Activated CD4-positive, alpha-beta memory T cell treated with anti-CD3 and anti-CD28 coated beads for 36 hours (primary cell): ENCODE data around the gene TAS2R5. TPM values are rescaled to one million over a fixed set of nuclear protein-coding genes. Genes with fewer than 3 reads are reported as not detected.
A peak's percentile ranks its signal among the peaks of the same experiment; 100 is the strongest.
"Not testable (repeated sequence)": the region's sequence is repeated elsewhere in the genome, so short reads cannot be mapped to it uniquely, and the experiment has no call there.

Source experiments
- CTCF ChIA-PET: fragments of 350-600 bp; sonication (Branson Sonifier 250); formaldehyde crosslinking; loops from one replicate; lab custom pipeline; 2021; ENCODE audit warnings: antibody characterized with exemption, inconsistent platforms; lab: Charles Lee
- POLR2A ChIA-PET: fragments of 350-600 bp; sonication (Branson Sonifier 250); formaldehyde crosslinking; loops from one replicate; lab custom pipeline; 2021; ENCODE audit warnings: antibody characterized with exemption; lab: Charles Lee
- DNase-seq: peaks from one replicate; pipeline ENCODE4 v3.0.0-alpha.2; 2020
- H3K27ac Mint-ChIP-seq: one replicate; pipeline ENCODE4 v1.8.0; 2021; ENCODE audit warnings: mixed read lengths
- H3K27me3 Mint-ChIP-seq: one replicate; pipeline ENCODE4 v1.8.0; 2021; ENCODE audit warnings: mixed read lengths
- H3K36me3 Mint-ChIP-seq: one replicate; pipeline ENCODE4 v1.8.0; 2021; ENCODE audit warnings: mixed read lengths
- H3K4me1 Mint-ChIP-seq: one replicate; pipeline ENCODE4 v1.8.0; 2021; ENCODE audit warnings: low read depth, mixed read lengths
- H3K4me3 Mint-ChIP-seq: one replicate; pipeline ENCODE4 v1.8.0; 2021; ENCODE audit warnings: mild to moderate bottlenecking, mixed read lengths
- H3K9me3 Mint-ChIP-seq: one replicate; pipeline ENCODE4 v1.8.0; 2021; ENCODE audit warnings: mixed read lengths
- intact Hi-C: fragments of 100-400 bp; cut with micrococcal nuclease; formaldehyde crosslinking; loops from one replicate; pipeline ENCODE4 v1.15.1; 2023
- total RNA-seq, 2 experiments: library from RNA; stranded (reverse); gene quantifications; one replicate each; pipeline ENCODE4 v1.2.3, GENCODE V29; 2021

Gene TAS2R5
- total RNA-seq, result 1 to 10 TPM in 1 of 2 experiments, under 1 TPM in 1; 0.93 to 1.3 TPM

GRCh38 chr7:141789917-141790316 is at the start of gene TAS2R5:
TAS2R5 (plus strand) TSS chr7:141790217; CDS start chr7:141790362, 145 bp downstream.
- DNase-seq, result no peak
- H3K4me1 Mint-ChIP-seq, result no peaks in the 10 kb centered on the region
- H3K27me3 Mint-ChIP-seq, result no peaks in the 10 kb centered on the region
- no peak within 1 kb of the TSS for H3K4me3 Mint-ChIP-seq
- H3K36me3 Mint-ChIP-seq, result peaks cover 26% of the 10 kb centered on the region
- no peak within 1 kb of the TSS for H3K27ac Mint-ChIP-seq
- POLR2A ChIA-PET, result no interaction called here
- no peaks in the 10 kb centered on the region for H3K9me3 Mint-ChIP-seq
- intact Hi-C loops, result no loop called here
- CTCF ChIA-PET, result interaction anchor here (1.3 to 1.6 kb wide), 2 partner anchors 44 to 136 kb away, joined by 3 to 5 read pairs; no protein-coding TSS in a partner anchor

DNA sequence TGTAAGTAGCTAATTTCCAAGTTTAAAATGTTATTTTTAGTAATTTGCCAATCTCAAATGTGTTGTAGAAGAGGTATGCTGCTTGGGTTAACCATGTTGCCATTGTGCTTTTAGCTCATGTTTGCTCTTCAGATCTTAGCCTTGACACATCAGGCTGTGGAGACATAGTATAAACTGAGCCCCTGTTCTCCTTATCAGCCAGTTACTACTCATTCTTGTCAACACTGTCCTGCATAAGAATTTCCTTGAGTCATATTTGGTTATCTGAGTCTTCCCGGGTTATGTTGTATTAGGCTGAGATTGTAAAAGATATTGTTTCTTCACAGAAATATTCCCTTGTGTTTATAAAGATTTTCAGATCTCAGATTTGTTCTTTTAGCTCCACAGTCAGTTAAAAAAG is 47.8 kb upstream of the TAS2R5 start:
- ChIA-PET POLR2A (no interaction called here), CTCF (interaction anchor here (1.1 kb wide), 1 partner anchor 43 kb away, joined by 3 read pairs; no protein-coding TSS in a partner anchor)
- H3K36me3 Mint-ChIP-seq, result peaks cover 57% of the 10 kb centered on the region
- H3K27me3 Mint-ChIP-seq, result no peaks in the 10 kb centered on the region
- intact Hi-C loops, result no loop called here
- H3K27ac Mint-ChIP-seq, result no peak overlapping the region
- no peak for DNase-seq
- no peak overlapping the region for H3K4me3 Mint-ChIP-seq
- peaks cover 39% of the 10 kb centered on the region for H3K4me1 Mint-ChIP-seq
- H3K9me3 Mint-ChIP-seq, result no peaks in the 10 kb centered on the region

GRCh38 chr7:141744131-141744530 is 45.9 kb upstream of the TAS2R5 start:
- H3K4me1 Mint-ChIP-seq, result peaks cover 30% of the 10 kb centered on the region
- H3K36me3 Mint-ChIP-seq, result peaks cover 61% of the 10 kb centered on the region
- H3K9me3 Mint-ChIP-seq, result no peaks in the 10 kb centered on the region
- no peak overlapping the region for H3K4me3 Mint-ChIP-seq
- ChIA-PET CTCF (no interaction called here), POLR2A (no interaction called here)
- intact Hi-C loops, result no loop called here
- no peak for DNase-seq
- no peaks in the 10 kb centered on the region for H3K27me3 Mint-ChIP-seq
- H3K27ac Mint-ChIP-seq, result no peak overlapping the region

- Mint-ChIP-seq H3K4me1 (peaks cover 4% of the 10 kb centered on the region), H3K36me3 (peaks cover 72% of the 10 kb centered on the region), H3K27me3 (no peaks in the 10 kb centered on the region), H3K4me3 (no peak overlapping the region), H3K27ac (no peak overlapping the region), H3K9me3 (peaks cover 29% of the 10 kb centered on the region)
- DNase-seq, result no peak
- POLR2A ChIA-PET, result no interaction called here
- intact Hi-C loops, result no loop called here
- CTCF ChIA-PET, result interaction anchor here (0.5 to 0.7 kb wide), 2 partner anchors 37 to 135 kb away, joined by 3 to 4 read pairs; no protein-coding TSS in a partner anchor
Measured at GRCh38 chr7:141748396-141748795, 41.6 kb upstream of the TAS2R5 start.

GRCh38 chr7:141751904-141752303 is 38.1 kb upstream of the TAS2R5 start:
- H3K4me3 Mint-ChIP-seq, H3K27me3 Mint-ChIP-seq, DNase-seq, H3K27ac Mint-ChIP-seq, POLR2A ChIA-PET, CTCF ChIA-PET, intact Hi-C loops, H3K4me1 Mint-ChIP-seq: not testable (repeated sequence)
- Mint-ChIP-seq H3K9me3 (peaks cover 29% of the 10 kb centered on the region), H3K36me3 (peaks cover 73% of the 10 kb centered on the region)

- DNase-seq, result no peak
- Mint-ChIP-seq H3K27ac (no peak overlapping the region), H3K4me1 (no peaks in the 10 kb centered on the region), H3K27me3 (no peaks in the 10 kb centered on the region), H3K4me3 (no peak overlapping the region), H3K9me3 (peaks cover 29% of the 10 kb centered on the region), H3K36me3 (peaks cover 78% of the 10 kb centered on the region)
- ChIA-PET CTCF (no interaction called here), POLR2A (no interaction called here)
- intact Hi-C loops, result loop anchor here (1.0 kb wide), 1 partner anchor 11 kb away; no protein-coding TSS in a partner anchor
Measured at GRCh38 chr7:141752634-141753033, 37.4 kb upstream of the TAS2R5 start.

DNA sequence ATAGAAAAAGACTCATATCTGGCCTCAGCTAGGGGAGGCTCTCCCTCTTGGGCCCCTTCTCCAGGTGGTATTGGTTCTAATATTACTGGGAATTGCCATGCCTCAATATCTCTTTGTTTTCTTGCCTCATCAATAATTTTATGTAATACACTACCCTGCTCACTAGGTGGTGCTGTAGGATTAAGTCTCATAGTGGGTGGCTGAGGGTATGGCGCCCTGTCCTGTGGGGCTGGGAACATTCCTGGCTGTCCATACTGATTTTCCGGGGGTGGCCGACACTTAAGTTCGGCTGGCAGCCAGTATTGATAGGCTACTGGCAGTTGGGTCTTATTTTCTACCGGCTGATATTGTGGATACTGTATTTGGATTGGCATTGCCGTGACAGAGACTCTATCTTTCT is 35.1 kb upstream of the TAS2R5 start:
- CTCF ChIA-PET, result interaction anchor here (0.6 to 1.3 kb wide), 2 partner anchors 54 to 76 kb away, joined by 3 read pairs; no protein-coding TSS in a partner anchor
- no peak overlapping the region for H3K4me3 Mint-ChIP-seq
- no peak for DNase-seq
- H3K36me3 Mint-ChIP-seq, result peaks cover 77% of the 10 kb centered on the region
- intact Hi-C loops, result no loop called here
- H3K9me3 Mint-ChIP-seq, result peaks cover 27% of the 10 kb centered on the region
- no peaks in the 10 kb centered on the region for H3K4me1 Mint-ChIP-seq
- H3K27me3 Mint-ChIP-seq, result no peaks in the 10 kb centered on the region
- POLR2A ChIA-PET, result no interaction called here
- no peak overlapping the region for H3K27ac Mint-ChIP-seq

DNA sequence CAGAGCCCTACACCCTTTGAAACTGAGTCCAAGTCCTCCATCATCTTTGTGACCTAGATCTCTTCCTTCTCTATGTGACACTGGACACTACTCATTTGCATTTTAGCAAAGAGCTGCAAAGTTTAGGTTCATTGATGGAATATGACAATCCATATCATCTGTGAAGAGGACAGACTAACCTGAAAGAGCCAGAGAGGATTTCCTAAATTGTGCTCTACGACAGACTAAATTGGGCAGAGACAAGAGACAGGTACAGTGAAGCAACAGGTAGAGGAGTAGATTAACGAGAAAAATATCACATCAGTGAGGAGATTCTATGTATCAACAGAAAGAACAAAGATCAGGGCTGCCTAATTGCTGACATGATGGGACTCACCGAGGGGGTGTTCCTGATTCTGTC is 26.2 kb upstream of the TAS2R5 start, which contains the start of gene TAS2R3:
Gene TAS2R3 (plus strand): TSS at position 301 of the 400 bp plus-strand sequence. CDS start 62 bp downstream, at position 363.
- Mint-ChIP-seq H3K27me3 (no peaks in the 10 kb centered on the region), H3K4me3 (no peak within 1 kb of the TSS), H3K36me3 (peaks cover 50% of the 10 kb centered on the region), H3K9me3 (no peaks in the 10 kb centered on the region), H3K27ac (no peak within 1 kb of the TSS), H3K4me1 (no peaks in the 10 kb centered on the region)
- no peak for DNase-seq
- POLR2A ChIA-PET, result no interaction called here
- CTCF ChIA-PET, result no interaction called here
- intact Hi-C loops, result no loop called here

GRCh38 chr7:141770083-141770583 is 19.9 kb upstream of the TAS2R5 start:
- H3K27ac Mint-ChIP-seq, H3K4me1 Mint-ChIP-seq, intact Hi-C loops, POLR2A ChIA-PET, H3K9me3 Mint-ChIP-seq, H3K4me3 Mint-ChIP-seq, DNase-seq, H3K27me3 Mint-ChIP-seq: not testable (repeated sequence)
- CTCF ChIA-PET, result interaction anchor here (2.0 kb wide), 1 partner anchor 16 kb away, joined by 5 read pairs; no protein-coding TSS in a partner anchor
- peaks cover 46% of the 10 kb centered on the region for H3K36me3 Mint-ChIP-seq

- POLR2A ChIA-PET, result no interaction called here
- Mint-ChIP-seq H3K4me3 (no peak within 1 kb of the TSS), H3K27ac (no peak within 1 kb of the TSS), H3K36me3 (peaks cover 50% of the 10 kb centered on the region), H3K27me3 (no peaks in the 10 kb centered on the region), H3K9me3 (no peaks in the 10 kb centered on the region), H3K4me1 (no peaks in the 10 kb centered on the region)
- intact Hi-C loops, result no loop called here
- CTCF ChIA-PET, result interaction anchor here (1.6 kb wide), 1 partner anchor 9 kb away, joined by 14 read pairs; no protein-coding TSS in a partner anchor
- no peak for DNase-seq
Measured at GRCh38 chr7:141776374-141776773, 13.6 kb upstream of the TAS2R5 start, which contains the start of gene TAS2R4. TAS2R4 (plus strand) TSS chr7:141776674; CDS start chr7:141778489, 1,815 bp downstream.

DNA sequence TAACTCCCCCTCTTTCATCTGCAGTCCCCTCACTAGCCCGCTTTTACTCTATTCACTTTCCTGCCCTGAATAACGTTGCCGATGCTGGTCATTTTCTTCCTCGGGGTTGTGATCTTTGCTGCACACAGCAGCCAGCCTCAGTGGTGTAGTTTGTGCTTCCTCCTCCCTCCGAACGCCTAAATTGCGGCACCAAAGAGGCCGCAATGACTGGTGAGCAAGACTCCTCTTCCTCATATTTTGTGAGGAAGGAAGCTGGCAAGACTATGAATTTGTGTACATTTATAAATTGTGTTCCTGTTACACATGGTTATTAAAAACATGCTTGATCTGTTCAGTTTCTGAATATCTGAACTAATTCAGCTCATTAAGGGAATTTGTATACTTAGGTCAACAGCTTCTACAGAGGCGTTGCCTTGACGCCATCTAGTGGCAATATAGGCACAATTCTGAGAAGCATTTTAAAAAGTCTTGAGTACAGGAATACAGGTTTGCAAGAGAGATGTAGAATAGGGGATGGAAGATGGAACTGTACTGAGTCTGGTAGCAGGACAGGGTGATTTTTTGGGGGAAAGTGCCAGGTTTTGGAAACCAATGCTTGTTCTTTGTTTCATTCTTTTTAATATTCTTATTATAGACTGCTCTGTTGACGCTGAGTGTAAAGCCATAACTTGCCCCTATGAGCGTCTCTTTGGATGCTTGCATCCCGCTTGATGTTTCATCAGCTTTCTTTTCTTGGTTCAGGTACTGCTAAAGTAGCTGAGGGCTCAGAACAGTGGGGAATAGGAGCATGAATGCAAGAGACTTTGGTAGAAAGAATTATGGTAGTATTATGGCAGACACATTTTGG is 4.1 kb upstream of the TAS2R5 start:
- ChIA-PET CTCF (interaction anchor here (0.6 to 3.6 kb wide), 17 partner anchors 9 to 985 kb away, joined by 3 to 21 read pairs (median 4); partner anchors contain the start of gene TAS2R4), POLR2A (no interaction called here)
- H3K27ac Mint-ChIP-seq, result no peak overlapping the region
- intact Hi-C loops, result loop anchor here (1.0 kb wide), 1 partner anchor 132 kb away; no protein-coding TSS in a partner anchor
- H3K4me1 Mint-ChIP-seq, result no peaks in the 10 kb centered on the region
- H3K27me3 Mint-ChIP-seq, result no peaks in the 10 kb centered on the region
- no peaks in the 10 kb centered on the region for H3K9me3 Mint-ChIP-seq
- peak; percentile 27 for DNase-seq
- no peak overlapping the region for H3K4me3 Mint-ChIP-seq
- H3K36me3 Mint-ChIP-seq, result peaks cover 18% of the 10 kb centered on the region

GRCh38 chr7:141788296-141788695 is 1.7 kb upstream of the TAS2R5 start:
- Mint-ChIP-seq H3K27me3 (no peaks in the 10 kb centered on the region), H3K4me3 (no peak overlapping the region), H3K9me3 (no peaks in the 10 kb centered on the region), H3K36me3 (peaks cover 21% of the 10 kb centered on the region), H3K27ac (no peak overlapping the region), H3K4me1 (no peaks in the 10 kb centered on the region)
- ChIA-PET POLR2A (no interaction called here), CTCF (no interaction called here)
- intact Hi-C loops, result no loop called here
- no peak for DNase-seq
